OCI-LY3 (cell line): ENCODE results near the gene RPS18.

Experiments
- EZH2phosphoT487 ChIP-seq: fragments of 200-600 bp; shearing (Covaris generic); IDR thresholded peaks from 2 replicates; pipeline ENCODE4 v1.6.1; 2018; ENCODE audit warnings: antibody characterized with exemption, mixed run types, low read depth
- TF ChIP-seq, protein P1 (sequence below): fragments of 200-600, 300-600 bp; sonication (generic); IDR thresholded peaks from 2 replicates; pipeline ENCODE4 v1.5.1; 2014; ENCODE audit warnings: antibody characterized with exemption, low read length, low read depth

- TF ChIP-seq, protein P1, sequence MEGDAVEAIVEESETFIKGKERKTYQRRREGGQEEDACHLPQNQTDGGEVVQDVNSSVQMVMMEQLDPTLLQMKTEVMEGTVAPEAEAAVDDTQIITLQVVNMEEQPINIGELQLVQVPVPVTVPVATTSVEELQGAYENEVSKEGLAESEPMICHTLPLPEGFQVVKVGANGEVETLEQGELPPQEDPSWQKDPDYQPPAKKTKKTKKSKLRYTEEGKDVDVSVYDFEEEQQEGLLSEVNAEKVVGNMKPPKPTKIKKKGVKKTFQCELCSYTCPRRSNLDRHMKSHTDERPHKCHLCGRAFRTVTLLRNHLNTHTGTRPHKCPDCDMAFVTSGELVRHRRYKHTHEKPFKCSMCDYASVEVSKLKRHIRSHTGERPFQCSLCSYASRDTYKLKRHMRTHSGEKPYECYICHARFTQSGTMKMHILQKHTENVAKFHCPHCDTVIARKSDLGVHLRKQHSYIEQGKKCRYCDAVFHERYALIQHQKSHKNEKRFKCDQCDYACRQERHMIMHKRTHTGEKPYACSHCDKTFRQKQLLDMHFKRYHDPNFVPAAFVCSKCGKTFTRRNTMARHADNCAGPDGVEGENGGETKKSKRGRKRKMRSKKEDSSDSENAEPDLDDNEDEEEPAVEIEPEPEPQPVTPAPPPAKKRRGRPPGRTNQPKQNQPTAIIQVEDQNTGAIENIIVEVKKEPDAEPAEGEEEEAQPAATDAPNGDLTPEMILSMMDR: no peak
- no peak for TF ChIP-seq EZH2phosphoT487
Measured at GRCh38 chr6:33295621-33296369, 23.9 kb downstream of the RPS18 start.
